Measurements from ENCODE around the gene OPCML.

GRCh38 chr11:132997396-132997795 lies 534.9 kb downstream of the OPCML start:
- TF ChIP-seq CTCF (IDR thresholded peaks at IDR 0.05; ENCODE audit: insufficient read depth, low read length, poor library complexity, severe bottlenecking) (no peak), EZH2phosphoT487 (conservative IDR thresholded peaks at IDR 0.05; ENCODE audit: low read length) (no peak)
